ENCODE measurements around the gene OR9G4. TPM values are rescaled to one million over a fixed set of nuclear protein-coding genes. Genes with fewer than 3 reads are reported as not detected.

The OR9G4 gene
- total RNA-seq, 1 experiment from 2014 or later: not detected

DNA sequence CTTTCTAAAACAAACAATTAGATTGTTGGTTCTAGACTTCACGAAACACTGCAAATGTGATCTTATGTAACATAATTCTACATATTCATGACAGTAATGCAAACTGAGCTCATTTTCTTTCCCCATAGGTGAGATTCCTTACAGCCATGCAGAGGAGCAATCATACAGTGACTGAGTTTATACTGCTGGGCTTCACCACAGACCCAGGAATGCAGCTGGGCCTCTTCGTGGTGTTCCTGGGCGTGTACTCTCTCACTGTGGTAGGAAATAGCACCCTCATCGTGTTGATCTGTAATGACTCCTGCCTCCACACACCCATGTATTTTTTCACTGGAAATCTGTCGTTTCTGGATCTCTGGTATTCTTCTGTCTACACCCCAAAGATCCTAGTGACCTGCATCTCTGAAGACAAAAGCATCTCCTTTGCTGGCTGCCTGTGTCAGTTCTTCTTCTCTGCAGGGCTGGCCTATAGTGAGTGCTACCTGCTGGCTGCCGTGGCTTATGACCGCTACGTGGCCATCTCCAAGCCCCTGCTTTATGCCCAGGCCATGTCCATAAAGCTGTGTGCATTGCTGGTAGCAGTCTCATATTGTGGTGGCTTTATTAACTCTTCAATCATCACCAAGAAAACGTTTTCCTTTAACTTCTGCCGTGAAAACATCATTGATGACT is 48.1 kb downstream of the OR9G4 start:
- DNase-seq: no peak
- no peak overlapping the region for H3K4me3 ChIP-seq (ENCODE audit: insufficient read depth, low read depth, low read length)
- H3K27me3 ChIP-seq (ENCODE audit: control insufficient read depth, insufficient read depth, low read length): no peaks in the 10 kb centered on the region
- no peaks in the 10 kb centered on the region for H3K36me3 ChIP-seq (replicated peaks; ENCODE audit: control insufficient read depth, insufficient read depth, low read length)

DNA sequence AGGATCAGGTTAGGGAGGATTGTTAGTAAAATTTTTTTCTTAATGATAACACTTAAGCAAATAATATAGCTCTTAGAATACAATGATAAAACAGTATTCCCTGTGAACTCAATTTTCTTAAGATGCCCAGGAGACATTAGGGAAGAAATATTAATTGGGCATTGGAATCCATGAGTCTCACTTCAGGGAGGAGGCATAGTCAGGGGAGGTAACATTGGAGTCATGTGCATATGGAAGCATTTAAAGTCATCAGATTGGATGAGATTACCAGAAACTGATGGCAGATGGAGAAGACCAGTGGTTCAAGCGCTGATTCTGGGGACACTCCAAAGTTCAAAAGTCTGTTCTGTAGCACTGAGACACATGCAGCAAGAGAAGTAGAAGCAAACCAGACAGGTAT is 49.7 kb downstream of the OR9G4 start, which contains the start of gene OR9G1:
Gene OR9G1 (plus strand): TSS at position 301 of the 400 bp plus-strand sequence. CDS start 1,293 bp downstream, outside the sequence.
- Histone ChIP-seq H3K4me3 (ENCODE audit: insufficient read depth, low read depth, low read length) (no peak within 1 kb of the TSS), H3K36me3 (replicated peaks; ENCODE audit: control insufficient read depth, insufficient read depth, low read length) (no peaks in the 10 kb centered on the region), H3K27me3 (ENCODE audit: control insufficient read depth, insufficient read depth, low read length) (no peaks in the 10 kb centered on the region)
- no peak for DNase-seq

DNA sequence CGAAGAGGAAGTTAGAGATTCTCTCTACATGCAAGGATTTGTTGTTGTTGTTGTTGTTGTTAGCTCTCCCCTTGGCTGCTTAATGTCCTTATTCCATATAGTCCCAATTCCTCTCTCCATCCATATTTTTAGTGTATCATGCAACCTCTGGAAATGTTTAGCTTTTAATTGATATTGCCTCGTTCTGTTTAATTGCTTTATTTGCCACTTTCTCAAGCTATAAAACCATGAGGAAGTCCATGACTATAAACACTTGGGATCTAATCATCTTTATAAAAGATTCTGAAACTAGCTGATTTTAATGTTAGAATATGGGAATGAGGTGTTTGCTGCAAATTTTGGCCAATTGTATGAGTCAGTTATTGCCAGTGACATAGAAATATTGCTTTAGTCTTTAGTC is 55.1 kb downstream of the OR9G4 start:
- DNase-seq: no peak
- Histone ChIP-seq H3K27me3 (ENCODE audit: control insufficient read depth, insufficient read depth, low read length) (no peaks in the 10 kb centered on the region), H3K4me3 (ENCODE audit: insufficient read depth, low read depth, low read length) (no peak overlapping the region), H3K36me3 (replicated peaks; ENCODE audit: control insufficient read depth, insufficient read depth, low read length) (no peaks in the 10 kb centered on the region)

Other genes starting within 250 kb of the OR9G4 start
- gene OR5M11, start 205.4 kb downstream of the OR9G4 start, total RNA-seq (2014; rRNA removed; shearing (Covaris generic)): not detected in 2 replicates
- gene OR5M10, start 171.0 kb downstream of the OR9G4 start, total RNA-seq (2014; rRNA removed; shearing (Covaris generic)): not detected in 2 replicates
- not detected in 2 replicates for gene OR5M1, start 133.8 kb downstream of the OR9G4 start, total RNA-seq (2014; rRNA removed; shearing (Covaris generic))
- gene OR5AP2, start 106.3 kb downstream of the OR9G4 start, total RNA-seq (2014; rRNA removed; shearing (Covaris generic)): not detected in 2 replicates
- not detected in 2 replicates for gene OR5AR1, start 85.0 kb downstream of the OR9G4 start, total RNA-seq (2014; rRNA removed; shearing (Covaris generic))
- gene OR9G1, start 49.6 kb downstream of the OR9G4 start, total RNA-seq (2014; rRNA removed; shearing (Covaris generic)): not detected in 2 replicates
- gene OR5AK2, start 240.2 kb upstream of the OR9G4 start, total RNA-seq (2014; rRNA removed; shearing (Covaris generic)): not detected in 2 replicates